Measurements from ENCODE around the gene PKD2. TPM values are rescaled to one million over a fixed set of nuclear protein-coding genes. Genes with fewer than 3 reads are reported as not detected.

The PKD2 gene
- total and polyA plus RNA-seq, 4 donors, result 24.4 to 70.4 (median 40.2) TPM

- Histone ChIP-seq H3K27ac (ENCODE audit: low read depth, low read length) (no peak overlapping the region), H3K36me3 (ENCODE audit: control insufficient read depth, insufficient read depth, low read length) (peaks cover 20% of the 10 kb centered on the region), H3K27me3 (ENCODE audit: control insufficient read depth, insufficient read depth, low read length) (no peaks in the 10 kb centered on the region), H3K4me3 (ENCODE audit: low read depth, low read length) (no peak overlapping the region), H3K9me3 (ENCODE audit: control insufficient read depth, insufficient read depth, low read length) (no peaks in the 10 kb centered on the region), H3K4me1 (ENCODE audit: control insufficient read depth, insufficient read depth, low read length) (no peaks in the 10 kb centered on the region)
- DNase-seq (ENCODE audit: low read depth in 4 of 6, low spot score in 6 of 6), result peak in 4 of 6 donors; percentile 32 to 81 (median 52)
Observed at GRCh38 chr4:88033309-88033708, 25.9 kb downstream of the PKD2 start.

DNA sequence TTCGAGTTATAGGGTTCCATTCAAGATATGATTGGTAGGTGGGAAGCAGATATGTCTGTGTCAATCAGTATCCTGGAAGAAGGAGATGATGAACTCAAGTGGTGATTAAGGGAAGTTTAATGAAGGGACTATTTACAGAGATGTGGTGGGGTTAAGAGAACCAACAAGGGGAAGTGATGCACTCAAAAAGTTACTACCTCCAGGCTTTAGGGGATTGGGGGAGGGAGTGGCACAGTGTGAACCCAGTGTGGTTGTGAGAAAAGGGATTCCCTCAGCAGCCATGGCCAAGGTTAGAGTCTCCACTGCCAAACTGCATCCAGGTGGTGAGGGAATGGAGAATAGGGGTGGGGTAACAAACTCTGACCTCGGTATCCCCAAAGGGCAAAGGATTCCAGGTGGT lies 27.9 kb downstream of the PKD2 start:
- DNase-seq (ENCODE audit: low read depth in 4 of 6, low spot score in 6 of 6), result no peak
- H3K27ac ChIP-seq (ENCODE audit: low read depth, low read length), result no peak overlapping the region
- no peak overlapping the region for H3K4me3 ChIP-seq (ENCODE audit: low read depth, low read length)
- H3K27me3 ChIP-seq (ENCODE audit: control insufficient read depth, insufficient read depth, low read length), result no peaks in the 10 kb centered on the region
- H3K9me3 ChIP-seq (ENCODE audit: control insufficient read depth, insufficient read depth, low read length), result no peaks in the 10 kb centered on the region
- 97% methylated on average over 2 of the region's 2 CpGs for WGBS (ENCODE audit: insufficient coverage)
- no peaks in the 10 kb centered on the region for H3K4me1 ChIP-seq (ENCODE audit: control insufficient read depth, insufficient read depth, low read length)
- peaks cover 26% of the 10 kb centered on the region for H3K36me3 ChIP-seq (ENCODE audit: control insufficient read depth, insufficient read depth, low read length)

DNA sequence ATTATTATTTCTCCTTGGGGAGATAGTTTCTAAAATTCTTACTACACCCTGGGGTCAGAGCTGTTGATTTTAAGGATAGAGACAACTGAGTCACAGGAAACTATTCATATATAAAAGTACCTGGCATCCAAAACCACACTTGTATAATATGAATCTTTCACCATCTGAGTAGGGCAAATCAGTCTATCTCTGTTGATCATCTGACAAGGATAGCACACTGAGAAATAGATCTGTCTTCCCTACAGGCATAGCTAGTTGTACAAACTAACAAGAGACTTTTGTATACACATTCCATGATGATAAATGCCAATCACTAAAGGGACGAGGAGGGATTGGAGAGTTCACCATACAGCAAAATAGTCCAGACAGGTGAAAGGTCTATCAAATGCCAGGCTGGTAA lies 30.0 kb downstream of the PKD2 start:
- no peaks in the 10 kb centered on the region for H3K27me3 ChIP-seq (ENCODE audit: control insufficient read depth, insufficient read depth, low read length)
- H3K4me3 ChIP-seq (ENCODE audit: low read depth, low read length), result no peak overlapping the region
- H3K27ac ChIP-seq (ENCODE audit: low read depth, low read length), result no peak overlapping the region
- WGBS (ENCODE audit: insufficient coverage), result no CpG with 5 or more reads among the region's 1 CpG
- H3K9me3 ChIP-seq (ENCODE audit: control insufficient read depth, insufficient read depth, low read length), result no peaks in the 10 kb centered on the region
- H3K4me1 ChIP-seq (ENCODE audit: control insufficient read depth, insufficient read depth, low read length), result no peaks in the 10 kb centered on the region
- peaks cover 37% of the 10 kb centered on the region for H3K36me3 ChIP-seq (ENCODE audit: control insufficient read depth, insufficient read depth, low read length)
- DNase-seq (ENCODE audit: low read depth in 4 of 6, low spot score in 6 of 6), result no peak

GRCh38 chr4:88037936-88038335 lies 30.5 kb downstream of the PKD2 start:
- no peak overlapping the region for H3K4me3 ChIP-seq (ENCODE audit: low read depth, low read length)
- no peak overlapping the region for H3K27ac ChIP-seq (ENCODE audit: low read depth, low read length)
- H3K4me1 ChIP-seq (ENCODE audit: control insufficient read depth, insufficient read depth, low read length), result no peaks in the 10 kb centered on the region
- no peaks in the 10 kb centered on the region for H3K27me3 ChIP-seq (ENCODE audit: control insufficient read depth, insufficient read depth, low read length)
- no peak for DNase-seq (ENCODE audit: low read depth in 4 of 6, low spot score in 6 of 6)
- WGBS (ENCODE audit: insufficient coverage), result 89% methylated on average over 3 of the region's 4 CpGs
- H3K9me3 ChIP-seq (ENCODE audit: control insufficient read depth, insufficient read depth, low read length), result no peaks in the 10 kb centered on the region
- peaks cover 42% of the 10 kb centered on the region for H3K36me3 ChIP-seq (ENCODE audit: control insufficient read depth, insufficient read depth, low read length)

DNA sequence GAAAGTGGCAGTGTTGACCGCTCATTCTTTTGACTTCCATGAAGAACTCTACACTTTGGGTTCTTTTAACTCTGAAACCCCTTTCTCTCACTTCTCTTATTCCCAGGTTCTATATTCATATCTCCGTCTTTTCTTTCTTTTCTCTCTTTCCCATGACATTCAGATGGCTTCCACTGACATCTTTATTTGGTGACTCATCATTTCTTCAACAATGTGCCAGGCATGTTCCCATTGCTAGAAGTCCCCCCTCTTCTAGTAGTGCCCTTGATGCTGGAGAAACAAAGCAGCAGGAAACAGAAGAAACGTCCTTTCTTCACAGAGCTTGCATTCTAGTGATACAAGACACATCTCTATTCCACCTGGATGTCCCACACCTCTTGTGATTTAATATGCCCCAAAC lies 33.3 kb downstream of the PKD2 start:
- no peak overlapping the region for H3K4me3 ChIP-seq (ENCODE audit: low read depth, low read length)
- no peak overlapping the region for H3K27ac ChIP-seq (ENCODE audit: low read depth, low read length)
- no peak for DNase-seq (ENCODE audit: low read depth in 4 of 6, low spot score in 6 of 6)
- peaks cover 35% of the 10 kb centered on the region for H3K36me3 ChIP-seq (ENCODE audit: control insufficient read depth, insufficient read depth, low read length)
- no peaks in the 10 kb centered on the region for H3K27me3 ChIP-seq (ENCODE audit: control insufficient read depth, insufficient read depth, low read length)
- 93% methylated on average over 3 of the region's 3 CpGs for WGBS (ENCODE audit: insufficient coverage)
- no peaks in the 10 kb centered on the region for H3K9me3 ChIP-seq (ENCODE audit: control insufficient read depth, insufficient read depth, low read length)
- no peaks in the 10 kb centered on the region for H3K4me1 ChIP-seq (ENCODE audit: control insufficient read depth, insufficient read depth, low read length)

- WGBS (ENCODE audit: insufficient coverage), result 86% methylated on average over 1 of the region's 2 CpGs
- Histone ChIP-seq H3K27ac (ENCODE audit: low read depth, low read length) (no peak overlapping the region), H3K27me3 (ENCODE audit: control insufficient read depth, insufficient read depth, low read length) (no peaks in the 10 kb centered on the region), H3K36me3 (ENCODE audit: control insufficient read depth, insufficient read depth, low read length) (peaks cover 39% of the 10 kb centered on the region), H3K9me3 (ENCODE audit: control insufficient read depth, insufficient read depth, low read length) (no peaks in the 10 kb centered on the region), H3K4me3 (ENCODE audit: low read depth, low read length) (no peak overlapping the region), H3K4me1 (ENCODE audit: control insufficient read depth, insufficient read depth, low read length) (no peaks in the 10 kb centered on the region)
- DNase-seq (ENCODE audit: low read depth in 4 of 6, low spot score in 6 of 6), result no peak
Observed at GRCh38 chr4:88041626-88042025, 34.2 kb downstream of the PKD2 start.

DNA sequence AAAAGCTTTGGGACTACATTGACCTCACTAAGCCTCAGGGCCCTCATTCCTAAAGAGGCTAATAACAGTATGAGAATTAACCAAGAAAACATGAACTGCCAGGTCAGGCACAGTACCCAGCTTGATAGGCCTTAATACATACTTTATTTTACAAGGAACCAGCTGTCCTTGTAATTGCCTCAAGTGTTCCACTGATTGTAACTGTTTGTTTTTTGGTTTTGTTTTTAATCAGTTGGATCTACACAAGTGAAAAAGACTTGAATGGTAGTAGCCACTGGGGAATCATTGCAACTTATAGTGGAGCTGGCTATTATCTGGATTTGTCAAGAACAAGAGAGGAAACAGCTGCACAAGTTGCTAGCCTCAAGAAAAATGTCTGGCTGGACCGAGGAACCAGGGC lies 35.6 kb downstream of the PKD2 start:
- Histone ChIP-seq H3K4me3 (ENCODE audit: low read depth, low read length) (no peak overlapping the region), H3K27ac (ENCODE audit: low read depth, low read length) (no peak overlapping the region), H3K9me3 (ENCODE audit: control insufficient read depth, insufficient read depth, low read length) (no peaks in the 10 kb centered on the region), H3K27me3 (ENCODE audit: control insufficient read depth, insufficient read depth, low read length) (no peaks in the 10 kb centered on the region), H3K36me3 (ENCODE audit: control insufficient read depth, insufficient read depth, low read length) (peaks cover 34% of the 10 kb centered on the region), H3K4me1 (ENCODE audit: control insufficient read depth, insufficient read depth, low read length) (no peaks in the 10 kb centered on the region)
- peak in 1 of 6 donors; percentile 35 for DNase-seq (ENCODE audit: low read depth in 4 of 6, low spot score in 6 of 6)
- WGBS (ENCODE audit: insufficient coverage), result 71% methylated on average over 1 of the region's 1 CpG

DNA sequence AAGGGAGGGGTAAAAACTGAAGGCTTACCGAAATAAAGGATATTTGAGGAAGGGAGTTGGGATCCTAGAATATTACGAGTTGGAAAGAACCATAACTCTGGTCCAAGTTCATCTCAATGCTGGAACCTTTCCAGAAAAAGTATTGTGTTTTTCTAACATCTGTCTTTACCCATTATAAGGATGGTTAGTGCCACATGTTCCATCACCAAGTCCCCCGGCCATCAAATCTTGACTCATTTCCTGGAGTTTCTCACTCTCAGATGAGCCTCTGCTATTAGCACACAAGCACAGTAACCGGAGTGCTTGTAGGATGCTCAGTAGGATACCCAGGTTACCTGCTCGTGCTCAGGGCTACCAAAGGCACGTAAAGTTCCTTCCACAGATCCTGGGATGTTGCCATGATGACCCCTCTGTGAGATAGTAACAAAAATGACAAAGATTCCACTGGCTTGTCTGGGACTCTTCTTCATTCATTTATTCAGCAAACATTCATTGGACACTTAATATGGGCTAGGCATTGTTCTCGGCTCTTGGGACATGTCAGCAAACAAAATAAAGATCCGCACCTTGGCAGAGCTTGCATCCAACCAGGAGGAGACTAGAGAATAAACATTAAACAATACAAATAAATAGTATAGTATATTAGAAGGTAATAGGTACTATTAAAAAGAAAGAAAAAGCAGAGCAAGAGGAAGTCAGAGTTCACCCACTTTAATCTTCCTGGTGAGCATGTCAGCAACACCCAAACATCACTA lies 36.3 kb downstream of the PKD2 start:
- Histone ChIP-seq H3K4me1 (ENCODE audit: control insufficient read depth, insufficient read depth, low read length) (no peaks in the 10 kb centered on the region), H3K36me3 (ENCODE audit: control insufficient read depth, insufficient read depth, low read length) (peaks cover 34% of the 10 kb centered on the region), H3K27ac (ENCODE audit: low read depth, low read length) (no peak overlapping the region), H3K27me3 (ENCODE audit: control insufficient read depth, insufficient read depth, low read length) (no peaks in the 10 kb centered on the region), H3K9me3 (ENCODE audit: control insufficient read depth, insufficient read depth, low read length) (no peaks in the 10 kb centered on the region), H3K4me3 (ENCODE audit: low read depth, low read length) (no peak overlapping the region)
- WGBS (ENCODE audit: insufficient coverage), result 70% methylated on average over 2 of the region's 8 CpGs
- no peak for DNase-seq (ENCODE audit: low read depth in 4 of 6, low spot score in 6 of 6)

- no peak overlapping the region for H3K27ac ChIP-seq (ENCODE audit: low read depth, low read length)
- H3K36me3 ChIP-seq (ENCODE audit: control insufficient read depth, insufficient read depth, low read length), result peaks cover 24% of the 10 kb centered on the region
Observed at GRCh38 chr4:88045021-88045420, 37.6 kb downstream of the PKD2 start.

GRCh38 chr4:88054229-88054628 lies 46.8 kb downstream of the PKD2 start:
- Histone ChIP-seq H3K4me3 (ENCODE audit: low read depth, low read length) (no peak overlapping the region), H3K36me3 (ENCODE audit: control insufficient read depth, insufficient read depth, low read length) (peaks cover 29% of the 10 kb centered on the region), H3K27ac (ENCODE audit: low read depth, low read length) (no peak overlapping the region), H3K27me3 (ENCODE audit: control insufficient read depth, insufficient read depth, low read length) (no peaks in the 10 kb centered on the region), H3K4me1 (ENCODE audit: control insufficient read depth, insufficient read depth, low read length) (no peaks in the 10 kb centered on the region), H3K9me3 (ENCODE audit: control insufficient read depth, insufficient read depth, low read length) (no peaks in the 10 kb centered on the region)
- 88% methylated on average over 1 of the region's 4 CpGs for WGBS (ENCODE audit: insufficient coverage)
- no peak for DNase-seq (ENCODE audit: low read depth in 4 of 6, low spot score in 6 of 6)

More at GRCh38 chr4:88045021-88045420, 37.6 kb downstream of the PKD2 start:
- H3K27me3 ChIP-seq (ENCODE audit: control insufficient read depth, insufficient read depth, low read length), result no peaks in the 10 kb centered on the region
- no peaks in the 10 kb centered on the region for H3K4me1 ChIP-seq (ENCODE audit: control insufficient read depth, insufficient read depth, low read length)
- H3K9me3 ChIP-seq (ENCODE audit: control insufficient read depth, insufficient read depth, low read length), result no peaks in the 10 kb centered on the region
- H3K4me3 ChIP-seq (ENCODE audit: low read depth, low read length), result no peak overlapping the region
- DNase-seq (ENCODE audit: low read depth in 4 of 6, low spot score in 6 of 6), result no peak
